ENCODE measurements around the gene C2CD2.
"Not testable (repeated sequence)": the region's sequence is repeated elsewhere in the genome, so short reads cannot be mapped to it uniquely, and the experiment has no call there.

Gene C2CD2

DNA sequence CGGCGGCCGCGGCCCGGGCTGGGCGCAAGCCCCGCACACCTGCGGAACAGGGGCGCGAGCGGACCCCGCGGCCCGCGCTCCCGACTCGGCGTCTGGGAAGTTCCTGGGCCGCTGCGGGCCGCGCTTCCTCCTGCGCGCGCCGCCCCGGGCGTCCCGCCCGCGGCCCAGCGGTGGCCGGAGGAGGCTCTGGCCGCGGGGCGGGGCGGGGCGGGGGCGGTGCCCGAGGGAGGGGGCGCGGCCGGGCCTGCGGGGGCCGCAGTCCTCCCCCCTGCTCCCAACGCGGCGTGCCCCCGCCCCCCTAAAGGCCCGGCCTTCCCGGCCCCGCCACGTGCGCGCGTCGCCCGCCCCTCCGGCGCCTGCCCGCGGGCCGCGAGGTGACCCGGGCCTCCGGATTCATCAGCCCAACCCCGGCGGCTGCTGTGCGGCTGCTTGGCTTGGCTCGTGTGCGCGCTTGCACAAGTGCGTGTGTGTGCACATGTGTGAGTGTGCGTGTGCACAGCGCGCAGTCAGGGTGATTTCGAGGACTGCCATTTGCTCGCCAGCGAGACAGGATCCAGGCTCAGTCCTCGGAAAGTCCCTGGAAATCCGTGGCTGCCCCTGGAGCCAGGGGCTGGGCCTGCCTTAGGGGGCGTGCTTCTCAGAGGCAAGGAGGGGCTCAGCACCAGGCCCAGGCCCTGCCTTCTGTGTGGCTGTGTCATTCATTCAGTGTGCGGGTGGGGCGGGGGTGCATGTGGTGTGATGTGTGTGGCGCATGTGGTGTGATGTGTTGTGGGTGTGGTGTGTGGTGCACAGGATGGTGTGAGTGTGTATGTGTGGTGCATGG, at the start of gene C2CD2:
Gene C2CD2, minus strand, starts transcription at position 188 of the 823 bp plus-strand sequence. CDS start 370 bp downstream, outside the sequence.
- DNase-seq (ENCODE audit: low spot score), result peak; percentile 99

DNA sequence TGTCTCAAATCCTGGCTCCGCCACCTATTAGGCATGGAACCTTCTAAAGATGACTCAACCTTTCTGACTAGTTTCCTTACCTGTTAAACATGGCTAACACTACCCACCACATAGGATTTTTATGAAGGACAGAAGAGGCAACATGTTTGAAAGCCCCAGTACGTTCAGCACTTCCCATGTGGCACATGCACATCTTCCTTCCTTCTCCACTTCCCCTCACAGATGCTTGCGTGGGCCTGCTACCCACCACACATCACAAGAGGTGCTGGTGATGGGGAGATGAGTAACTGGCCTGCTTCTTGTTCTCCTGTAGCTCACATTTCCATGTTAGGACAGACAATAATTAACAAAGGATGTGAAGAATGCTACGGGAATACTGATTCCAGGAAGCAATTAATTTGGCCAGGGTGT, 49.2 kb upstream of the C2CD2 start:
- peak; percentile 35 for DNase-seq (ENCODE audit: low spot score)

- DNase-seq (ENCODE audit: low spot score), result peak; percentile 81
Observed at GRCh38 chr21:42002421-42002958, 48.7 kb upstream of the C2CD2 start.

DNA sequence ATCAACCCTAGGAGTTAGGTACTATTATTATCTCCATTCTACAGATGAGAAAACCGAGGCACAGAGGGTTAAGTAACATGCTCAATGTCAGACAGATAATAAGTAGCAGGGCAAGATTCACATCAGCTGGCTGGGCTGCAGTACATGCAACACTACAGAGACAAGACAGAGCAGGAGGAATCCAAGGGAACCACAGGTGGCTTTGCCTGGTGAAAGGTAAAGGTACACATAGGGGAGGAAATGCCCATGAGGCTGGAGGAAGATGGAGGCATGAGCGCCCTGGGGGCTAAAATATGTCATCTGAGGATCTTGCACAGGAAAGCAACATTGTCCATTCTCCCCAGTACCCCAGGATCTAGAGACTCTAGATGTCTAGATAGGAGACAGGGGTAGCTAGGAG, 48.0 kb upstream of the C2CD2 start:
- DNase-seq (ENCODE audit: low spot score), result no peak

- DNase-seq (ENCODE audit: low spot score), result no peak
Observed at GRCh38 chr21:42000908-42001307, 47.1 kb upstream of the C2CD2 start.

DNA sequence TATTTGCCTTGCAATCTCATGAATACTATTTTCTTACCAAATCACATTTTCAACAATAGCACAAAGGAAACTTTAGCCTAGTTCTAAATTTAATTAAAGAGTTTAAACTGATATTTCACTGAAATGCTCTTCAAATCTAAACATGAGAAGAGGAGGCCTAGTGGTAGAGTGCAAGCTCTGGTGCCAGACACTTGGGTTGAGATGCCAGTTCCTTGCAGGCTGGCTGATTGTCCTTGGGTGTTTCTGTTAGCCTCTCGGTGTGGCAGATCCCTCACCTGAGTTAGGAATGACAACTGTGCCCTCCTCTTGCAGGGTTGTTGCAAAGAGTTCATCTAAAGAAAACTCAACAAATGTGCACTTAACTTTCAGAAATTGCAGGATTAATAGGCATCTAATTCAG, 43.8 kb upstream of the C2CD2 start:
- DNase-seq (ENCODE audit: low spot score), result no peak

GRCh38 chr21:41995577-41995976, 41.8 kb upstream of the C2CD2 start:
- DNase-seq (ENCODE audit: low spot score), result no peak

DNA sequence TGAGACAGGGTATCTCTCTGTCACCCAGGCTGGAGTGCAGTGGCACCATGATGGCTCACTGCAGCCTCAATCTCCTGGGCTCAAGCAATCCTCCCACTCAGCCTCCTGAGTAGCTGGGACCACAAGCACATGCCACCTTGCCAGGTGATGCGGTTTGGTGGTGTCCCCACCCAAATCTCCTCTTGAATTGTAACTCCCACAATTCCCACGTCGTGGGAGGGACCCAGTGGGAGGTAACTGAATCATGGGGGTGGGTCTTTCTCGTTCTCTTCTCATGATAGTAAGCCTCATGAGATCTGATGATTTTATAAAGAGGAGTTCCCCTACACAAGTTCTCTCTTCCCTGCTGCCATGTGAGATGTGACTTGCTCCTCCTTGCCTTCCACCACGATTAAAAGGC, 40.8 kb upstream of the C2CD2 start:
- DNase-seq (ENCODE audit: low spot score), result not testable (repeated sequence)

- peak; percentile 82 for DNase-seq (ENCODE audit: low spot score)
Observed at GRCh38 chr21:41993744-41994143, 39.9 kb upstream of the C2CD2 start.

- no peak for DNase-seq (ENCODE audit: low spot score)
Observed at GRCh38 chr21:41992576-41992975, 38.8 kb upstream of the C2CD2 start.

DNA sequence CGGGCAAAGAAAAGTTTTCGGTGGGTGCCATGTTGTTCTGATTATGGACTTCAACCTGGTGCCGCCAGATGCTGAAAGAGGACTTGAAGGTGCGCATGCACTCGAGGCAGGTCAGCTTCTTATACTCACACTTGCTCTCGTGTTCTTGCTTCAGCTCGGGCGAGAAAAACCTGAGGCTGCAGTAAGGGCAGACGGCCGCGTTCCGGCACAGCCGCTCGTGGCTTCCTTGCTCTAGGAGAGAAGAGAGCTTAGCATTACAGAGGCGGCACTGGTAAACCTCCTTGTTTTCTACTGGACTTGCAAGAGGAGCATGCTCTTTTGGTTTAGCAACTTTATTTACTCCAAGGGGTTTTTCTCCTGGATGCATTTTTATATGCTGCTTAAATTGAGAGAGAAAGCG, 37.8 kb upstream of the C2CD2 start:
- DNase-seq (ENCODE audit: low spot score), result no peak

DNA sequence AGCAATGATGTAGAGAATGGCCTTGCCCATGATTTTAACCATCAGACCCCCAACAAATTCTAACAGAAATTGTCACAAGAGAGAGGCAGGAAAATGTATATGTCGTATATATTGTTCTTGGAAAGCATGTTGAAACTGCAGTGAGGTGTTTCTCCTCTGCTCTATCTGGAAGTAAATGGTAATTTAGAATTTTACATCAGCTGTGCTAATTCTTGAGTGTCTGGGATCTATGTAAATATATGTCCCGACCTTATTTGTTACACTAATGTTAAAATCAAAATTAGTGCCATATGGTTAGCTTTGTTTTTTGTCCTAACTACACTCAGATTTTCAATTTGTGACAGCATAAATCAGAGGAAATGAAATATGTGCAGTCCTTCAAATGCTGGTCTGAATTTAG, 35.9 kb upstream of the C2CD2 start:
- no peak for DNase-seq (ENCODE audit: low spot score)

- DNase-seq (ENCODE audit: low spot score), result no peak
Observed at GRCh38 chr21:41987310-41987709, 33.5 kb upstream of the C2CD2 start.

- DNase-seq (ENCODE audit: low spot score), result no peak
Observed at GRCh38 chr21:41985662-41986416, 32.0 kb upstream of the C2CD2 start.

- DNase-seq (ENCODE audit: low spot score), result no peak
Observed at GRCh38 chr21:41983229-41983628, 29.4 kb upstream of the C2CD2 start.

DNA sequence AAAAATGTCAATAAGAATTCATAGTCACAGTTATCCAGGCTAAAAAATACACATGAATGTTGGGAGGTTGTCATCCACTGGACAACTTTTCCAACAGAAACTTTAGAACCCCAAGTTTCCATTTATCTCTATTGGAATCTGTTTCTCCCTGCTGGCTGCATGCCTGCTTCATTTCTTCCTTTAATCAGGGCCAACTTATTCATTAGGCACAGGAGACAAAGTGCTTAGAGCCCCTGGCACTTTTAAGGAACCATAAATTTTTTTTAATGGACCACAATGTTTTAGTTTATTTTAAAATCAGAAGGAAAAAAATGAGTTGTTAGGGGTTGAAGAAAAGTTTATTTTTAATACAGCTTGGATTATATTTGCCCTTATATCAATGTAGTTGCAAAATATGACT, 26.7 kb upstream of the C2CD2 start:
- no peak for DNase-seq (ENCODE audit: low spot score)

GRCh38 chr21:41979751-41980369, 26.0 kb upstream of the C2CD2 start:
- no peak for DNase-seq (ENCODE audit: low spot score)

GRCh38 chr21:41979335-41979734, 25.5 kb upstream of the C2CD2 start:
- no peak for DNase-seq (ENCODE audit: low spot score)

DNA sequence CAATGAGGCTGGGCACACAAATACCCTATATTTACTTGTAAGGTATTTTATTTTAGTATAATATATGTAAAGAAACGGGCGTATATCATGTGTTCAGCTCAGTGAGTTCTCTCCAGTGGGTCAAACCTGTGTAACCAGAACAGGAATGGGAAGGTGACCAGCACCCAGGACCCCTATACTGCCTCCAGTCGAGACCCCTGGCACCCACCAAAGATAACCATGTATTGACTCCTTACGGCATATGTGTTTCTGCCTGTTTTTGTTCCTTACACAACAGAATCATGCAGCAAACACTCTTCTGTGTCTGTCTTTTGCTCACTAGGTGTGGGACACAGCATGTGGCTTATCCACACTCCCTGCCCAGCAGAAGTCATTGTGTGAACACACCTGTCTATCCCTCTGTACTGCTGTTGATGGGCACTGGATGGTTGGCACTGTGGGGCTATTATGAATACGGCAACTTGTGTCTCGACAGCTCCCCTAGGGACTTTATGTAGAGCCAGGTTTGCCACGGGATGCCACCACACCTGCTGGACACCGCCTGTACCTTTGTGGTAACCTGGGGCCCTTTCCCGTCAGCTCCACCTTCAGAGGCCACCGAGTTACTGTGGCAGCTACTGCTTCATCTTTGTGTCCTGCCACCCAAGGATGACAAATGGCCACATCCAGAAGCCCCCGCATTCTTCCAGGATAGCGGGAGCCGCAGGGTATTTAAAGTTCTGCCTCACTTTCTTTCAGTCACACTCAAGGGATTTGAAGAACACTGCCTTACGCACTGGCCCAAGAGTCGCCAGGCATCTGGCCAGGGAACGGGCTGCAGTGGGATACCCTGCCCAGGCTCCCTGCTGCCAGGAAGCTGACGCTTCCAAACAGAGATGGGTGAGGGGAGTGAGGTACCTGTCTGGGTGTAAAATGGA, 23.5 kb upstream of the C2CD2 start:
- no peak for DNase-seq (ENCODE audit: low spot score)

DNA sequence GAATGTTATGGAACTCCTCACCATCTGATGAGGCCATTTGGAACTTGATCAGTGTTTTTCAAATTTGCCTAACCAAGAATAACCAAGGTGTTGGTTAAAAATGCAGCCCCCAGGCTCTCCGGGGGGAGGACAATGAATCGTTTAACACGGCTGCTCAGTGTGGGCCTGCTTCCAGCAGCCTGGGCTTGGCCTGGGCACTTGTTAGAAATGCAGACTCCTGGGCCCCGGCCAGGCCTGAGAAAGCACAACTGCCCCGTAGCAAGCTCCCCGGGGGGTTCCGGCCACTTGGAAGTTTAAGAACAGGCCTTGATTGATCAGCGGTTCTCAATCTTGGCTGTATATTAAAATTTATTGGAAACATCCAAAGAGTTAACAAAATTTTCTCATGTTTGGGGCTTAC, 22.8 kb upstream of the C2CD2 start:
- no peak for DNase-seq (ENCODE audit: low spot score)

Data from AG20443 (cell line).